Immature natural killer cell (primary cell): Measurements from ENCODE around the gene NINL. TPM values are rescaled to one million over a fixed set of nuclear protein-coding genes. Genes with fewer than 3 reads are reported as not detected.
"Not testable (repeated sequence)": the region's sequence is repeated elsewhere in the genome, so short reads cannot be mapped to it uniquely, and the experiment has no call there.

Source experiments
- DNase-seq, 3 donors: peaks; one replicate each; pipeline ENCODE4 v3.0.0; 2022; ENCODE audit warnings: mixed read lengths in 1 of 3
- H3K27ac Mint-ChIP-seq, 6 donors: one replicate each; pipeline ENCODE4 v1.8.0; 2020; ENCODE audit warnings: mixed read lengths in 6 of 6, mild to moderate bottlenecking in 5 of 6, inconsistent platforms in 4 of 6, moderate library complexity in 3 of 6
- H3K27me3 Mint-ChIP-seq, 3 donors: one replicate each; pipeline ENCODE4 v1.8.0; 2020 to 2021; ENCODE audit warnings: low read depth in 3 of 3, mild to moderate bottlenecking in 3 of 3, mixed read lengths in 3 of 3, moderate library complexity in 3 of 3, inconsistent platforms in 1 of 3
- H3K36me3 Mint-ChIP-seq, 3 donors: one replicate each; pipeline ENCODE4 v1.8.0; 2020; ENCODE audit warnings: mixed read lengths in 3 of 3, inconsistent platforms in 2 of 3, mild to moderate bottlenecking in 2 of 3
- H3K4me1 Mint-ChIP-seq, 2 donors: one replicate each; pipeline ENCODE4 v1.8.0; 2020; ENCODE audit warnings: inconsistent platforms in 2 of 2, mild to moderate bottlenecking in 2 of 2, mixed read lengths in 2 of 2, moderate library complexity in 1 of 2
- H3K4me3 Mint-ChIP-seq, 5 donors: one replicate each; pipeline ENCODE4 v1.8.0; 2020; ENCODE audit warnings: mild to moderate bottlenecking in 5 of 5, mixed read lengths in 5 of 5, inconsistent platforms in 3 of 5, moderate library complexity in 3 of 5
- H3K9me3 Mint-ChIP-seq, 6 donors: one replicate each; pipeline ENCODE4 v1.8.0; 2020; ENCODE audit warnings: mild to moderate bottlenecking in 6 of 6, mixed read lengths in 6 of 6, inconsistent platforms in 4 of 6, moderate library complexity in 3 of 6
- polyA plus RNA-seq, 3 donors: library from polyadenylated mRNA; unstranded; fragments of 300-500 nt; fragmentation: Illumina TruSeq; gene quantifications; one replicate each; pipeline ENCODE4 v1.2.3, GENCODE V29; 2021

NINL gene
- polyA plus RNA-seq, 3 donors from 2014 or later, result 0.19 to 0.77 TPM; not detected in 1

GRCh38 chr20:25608774-25609173, 23.4 kb upstream of the NINL start:
- Mint-ChIP-seq H3K27ac (no peak overlapping the region), H3K4me1 (no peaks in the 10 kb centered on the region)

GRCh38 chr20:25606094-25606695, 20.9 kb upstream of the NINL start:
- Mint-ChIP-seq H3K36me3 (peaks cover 0 to 9% (median 0%) of the 10 kb centered on the region in 3 donors), H3K27me3 (peaks cover 0 to 5% (median 2%) of the 10 kb centered on the region in 3 donors), H3K27ac (no peak overlapping the region), H3K4me3 (no peak overlapping the region), H3K4me1 (no peaks in the 10 kb centered on the region), H3K9me3 (no peaks in the 10 kb centered on the region)
- DNase-seq, result no peak

More at GRCh38 chr20:25608774-25609173, 23.4 kb upstream of the NINL start:
- Mint-ChIP-seq H3K9me3 (no peaks in the 10 kb centered on the region), H3K27me3 (peaks cover 0 to 2% (median 2%) of the 10 kb centered on the region in 3 donors), H3K4me3 (no peak overlapping the region), H3K36me3 (peaks cover 0 to 13% (median 2%) of the 10 kb centered on the region in 3 donors)
- DNase-seq, result no peak

- no peaks in the 10 kb centered on the region for H3K9me3 Mint-ChIP-seq
- H3K27ac Mint-ChIP-seq, result no peak overlapping the region
- no peak for DNase-seq
Observed at GRCh38 chr20:25605148-25605547, 19.8 kb upstream of the NINL start.

GRCh38 chr20:25604611-25605010, 19.3 kb upstream of the NINL start:
- Mint-ChIP-seq H3K36me3 (peaks cover 0 to 6% (median 0%) of the 10 kb centered on the region in 3 donors), H3K27me3 (peaks cover 1 to 5% (median 2%) of the 10 kb centered on the region in 3 donors), H3K4me1 (no peaks in the 10 kb centered on the region), H3K9me3 (no peaks in the 10 kb centered on the region), H3K4me3 (no peak overlapping the region), H3K27ac (no peak overlapping the region)
- DNase-seq, result no peak

More at GRCh38 chr20:25605148-25605547, 19.8 kb upstream of the NINL start:
- Mint-ChIP-seq H3K36me3 (peaks cover 0 to 10% (median 0%) of the 10 kb centered on the region in 3 donors), H3K4me1 (no peaks in the 10 kb centered on the region), H3K4me3 (no peak overlapping the region), H3K27me3 (peaks cover 2 to 5% (median 2%) of the 10 kb centered on the region in 3 donors)

- not testable (repeated sequence) for H3K9me3 Mint-ChIP-seq, H3K4me3 Mint-ChIP-seq, DNase-seq, H3K27me3 Mint-ChIP-seq, H3K36me3 Mint-ChIP-seq, H3K4me1 Mint-ChIP-seq
- H3K27ac Mint-ChIP-seq, result peak overlapping the region in 1 of 6 donors; percentile 26
Observed at GRCh38 chr20:25602914-25603309, 17.6 kb upstream of the NINL start.

- H3K4me3 Mint-ChIP-seq, H3K4me1 Mint-ChIP-seq, H3K27ac Mint-ChIP-seq, DNase-seq, H3K36me3 Mint-ChIP-seq, H3K9me3 Mint-ChIP-seq, H3K27me3 Mint-ChIP-seq: not testable (repeated sequence)
Observed at GRCh38 chr20:25602191-25602913, 17.0 kb upstream of the NINL start.

GRCh38 chr20:25601659-25602058, 16.3 kb upstream of the NINL start:
- DNase-seq, result no peak
- H3K9me3 Mint-ChIP-seq, result no peaks in the 10 kb centered on the region
- peaks cover 2 to 7% (median 3%) of the 10 kb centered on the region in 3 donors for H3K27me3 Mint-ChIP-seq
- H3K4me3 Mint-ChIP-seq, result no peak overlapping the region
- H3K27ac Mint-ChIP-seq, result no peak overlapping the region
- no peaks in the 10 kb centered on the region for H3K4me1 Mint-ChIP-seq
- H3K36me3 Mint-ChIP-seq, result peaks cover 0 to 3% (median 0%) of the 10 kb centered on the region in 3 donors

- H3K36me3 Mint-ChIP-seq, result peaks cover 0 to 3% (median 0%) of the 10 kb centered on the region in 3 donors
- H3K27me3 Mint-ChIP-seq, result peaks cover 2 to 7% (median 3%) of the 10 kb centered on the region in 3 donors
- H3K4me3 Mint-ChIP-seq, result no peak overlapping the region
- no peak overlapping the region for H3K27ac Mint-ChIP-seq
- H3K9me3 Mint-ChIP-seq, result no peaks in the 10 kb centered on the region
- DNase-seq, result no peak
- H3K4me1 Mint-ChIP-seq, result no peaks in the 10 kb centered on the region
Observed at GRCh38 chr20:25600632-25601031, 15.3 kb upstream of the NINL start.

- Mint-ChIP-seq H3K9me3 (no peaks in the 10 kb centered on the region), H3K4me3 (no peak overlapping the region), H3K4me1 (no peaks in the 10 kb centered on the region), H3K36me3 (no peaks in the 10 kb centered on the region), H3K27ac (no peak overlapping the region), H3K27me3 (peaks cover 0 to 8% (median 0%) of the 10 kb centered on the region in 3 donors)
- no peak for DNase-seq
Observed at GRCh38 chr20:25592135-25592852, 7.0 kb upstream of the NINL start.

GRCh38 chr20:25590778-25591177, 5.4 kb upstream of the NINL start:
- not testable (repeated sequence) for H3K4me3 Mint-ChIP-seq, H3K27ac Mint-ChIP-seq, H3K9me3 Mint-ChIP-seq, H3K36me3 Mint-ChIP-seq, DNase-seq, H3K4me1 Mint-ChIP-seq, H3K27me3 Mint-ChIP-seq

GRCh38 chr20:25588491-25588890, 3.2 kb upstream of the NINL start:
- no peaks in the 10 kb centered on the region for H3K36me3 Mint-ChIP-seq
- peaks cover 4 to 9% (median 7%) of the 10 kb centered on the region in 3 donors for H3K27me3 Mint-ChIP-seq
- H3K4me3 Mint-ChIP-seq, result no peak overlapping the region
- DNase-seq, result no peak
- H3K4me1 Mint-ChIP-seq, result peaks cover 7 to 8% of the 10 kb centered on the region in 2 donors
- no peaks in the 10 kb centered on the region for H3K9me3 Mint-ChIP-seq
- H3K27ac Mint-ChIP-seq, result peak overlapping the region in 1 of 6 donors; percentile 36

- no peaks in the 10 kb centered on the region for H3K9me3 Mint-ChIP-seq
- H3K36me3 Mint-ChIP-seq, result no peaks in the 10 kb centered on the region
- peak overlapping the region in 1 of 5 donors; percentile 40 for H3K4me3 Mint-ChIP-seq
- H3K27ac Mint-ChIP-seq, result peak overlapping the region in 1 of 6 donors; percentile 52
- H3K4me1 Mint-ChIP-seq, result peaks cover 7 to 10% of the 10 kb centered on the region in 2 donors
- H3K27me3 Mint-ChIP-seq, result peaks cover 7 to 18% (median 10%) of the 10 kb centered on the region in 3 donors
- no peak for DNase-seq
Observed at GRCh38 chr20:25587536-25587935, 2.2 kb upstream of the NINL start.

GRCh38 chr20:25586877-25587276, 1.5 kb upstream of the NINL start:
- Mint-ChIP-seq H3K36me3 (no peaks in the 10 kb centered on the region), H3K9me3 (no peaks in the 10 kb centered on the region), H3K4me1 (peaks cover 7 to 10% of the 10 kb centered on the region in 2 donors), H3K27ac (no peak overlapping the region), H3K27me3 (peaks cover 7 to 23% (median 11%) of the 10 kb centered on the region in 3 donors), H3K4me3 (no peak overlapping the region)
- no peak for DNase-seq

GRCh38 chr20:25583607-25584006, 1.7 kb downstream of the NINL start:
- peak overlapping the region; percentile 48 to 77 (median 69) for H3K4me3 Mint-ChIP-seq
- H3K27me3 Mint-ChIP-seq, result peaks cover 7 to 27% (median 8%) of the 10 kb centered on the region in 3 donors
- not testable (repeated sequence) for H3K36me3 Mint-ChIP-seq, H3K27ac Mint-ChIP-seq, H3K9me3 Mint-ChIP-seq, H3K4me1 Mint-ChIP-seq, DNase-seq
